HFFc6 (cell line): ENCODE measurements around the gene MAIP1. TPM values are rescaled to one million over a fixed set of nuclear protein-coding genes. Genes with fewer than 3 reads are reported as not detected.

ENCODE experiments used
- DNase-seq: peaks from one replicate; pipeline ENCODE4 v3.0.0-alpha.2; 2018
- H3K27ac Mint-ChIP-seq: 2 replicates; pipeline ENCODE4 v1.8.0; 2020; ENCODE audit warnings: mild to moderate bottlenecking, mixed read lengths
- H3K27me3 Mint-ChIP-seq: 2 replicates; pipeline ENCODE4 v1.8.0; 2021; ENCODE audit warnings: mild to moderate bottlenecking, moderate library complexity, mixed read lengths; ENCODE audit not compliant: insufficient read depth
- H3K36me3 Mint-ChIP-seq: 2 replicates; pipeline ENCODE4 v1.8.0; 2021; ENCODE audit warnings: low read depth, mixed read lengths
- H3K4me1 Mint-ChIP-seq: 2 replicates; pipeline ENCODE4 v1.8.0; 2020; ENCODE audit warnings: low read depth, mixed read lengths
- H3K4me3 Mint-ChIP-seq: 2 replicates; pipeline ENCODE4 v1.8.0; 2020; ENCODE audit warnings: mild to moderate bottlenecking, moderate library complexity, mixed read lengths
- H3K9me3 Mint-ChIP-seq: 2 replicates; pipeline ENCODE4 v1.8.0; 2020; ENCODE audit warnings: mild to moderate bottlenecking, mixed read lengths
- total RNA-seq, 6 experiments: library from RNA; stranded (reverse); fragmentation: NEBNext Ultra II Directional; extraction: Animal tissue kit (Norgen Biotek cat#: 25700); gene quantifications; 2 replicates in 1 of 6; 3 replicates in 5 of 6; pipeline ENCODE4 v1.2.3, GENCODE V29; 2021
- TF ChIP-seq, protein P1 (sequence below): fragments of 200-600 bp; sonication (generic); IDR thresholded peaks from 2 replicates; pipeline ENCODE4 v1.5.0; 2021; ENCODE audit warnings: antibody characterized with exemption, mild to moderate bottlenecking

The MAIP1 gene
- total RNA-seq, 6 experiments from 2014 or later = 18.7 to 23.3 (median 20.4) TPM

DNA sequence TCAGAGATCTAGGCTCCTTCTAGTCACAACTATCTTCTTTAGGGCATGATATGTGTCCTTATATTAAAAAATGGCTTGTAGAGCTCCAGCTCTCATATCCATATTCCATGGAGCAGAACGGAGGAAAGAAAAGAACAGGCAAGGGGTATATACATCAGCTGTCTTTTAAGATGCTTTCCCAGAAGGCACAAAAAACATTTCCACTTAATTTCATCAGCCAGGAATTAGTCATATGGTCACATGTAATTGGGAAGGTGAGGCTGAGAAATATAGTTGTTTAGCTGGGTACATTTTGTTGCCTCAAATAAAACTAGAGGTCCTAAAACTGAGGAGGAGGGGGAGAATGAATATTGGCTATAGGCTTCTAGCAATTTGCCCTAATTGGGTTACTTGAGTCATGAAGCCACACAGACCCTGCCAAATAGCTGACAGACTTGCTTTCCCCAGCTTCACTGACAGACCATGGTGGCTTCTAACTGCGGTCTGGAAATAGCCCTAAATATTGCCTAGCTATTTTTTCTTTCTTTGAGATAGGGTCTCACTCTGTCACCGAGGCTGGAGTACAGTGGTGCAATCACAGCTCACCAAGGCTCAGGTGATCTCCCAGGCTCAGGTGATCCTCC lies 20.0 kb downstream of the MAIP1 start:
- TF ChIP-seq, protein P1, sequence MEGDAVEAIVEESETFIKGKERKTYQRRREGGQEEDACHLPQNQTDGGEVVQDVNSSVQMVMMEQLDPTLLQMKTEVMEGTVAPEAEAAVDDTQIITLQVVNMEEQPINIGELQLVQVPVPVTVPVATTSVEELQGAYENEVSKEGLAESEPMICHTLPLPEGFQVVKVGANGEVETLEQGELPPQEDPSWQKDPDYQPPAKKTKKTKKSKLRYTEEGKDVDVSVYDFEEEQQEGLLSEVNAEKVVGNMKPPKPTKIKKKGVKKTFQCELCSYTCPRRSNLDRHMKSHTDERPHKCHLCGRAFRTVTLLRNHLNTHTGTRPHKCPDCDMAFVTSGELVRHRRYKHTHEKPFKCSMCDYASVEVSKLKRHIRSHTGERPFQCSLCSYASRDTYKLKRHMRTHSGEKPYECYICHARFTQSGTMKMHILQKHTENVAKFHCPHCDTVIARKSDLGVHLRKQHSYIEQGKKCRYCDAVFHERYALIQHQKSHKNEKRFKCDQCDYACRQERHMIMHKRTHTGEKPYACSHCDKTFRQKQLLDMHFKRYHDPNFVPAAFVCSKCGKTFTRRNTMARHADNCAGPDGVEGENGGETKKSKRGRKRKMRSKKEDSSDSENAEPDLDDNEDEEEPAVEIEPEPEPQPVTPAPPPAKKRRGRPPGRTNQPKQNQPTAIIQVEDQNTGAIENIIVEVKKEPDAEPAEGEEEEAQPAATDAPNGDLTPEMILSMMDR = no peak
- no peaks in the 10 kb centered on the region for H3K36me3 Mint-ChIP-seq
- no peak overlapping the region for H3K27ac Mint-ChIP-seq
- no peak for DNase-seq
- H3K4me1 Mint-ChIP-seq = peaks cover 31% of the 10 kb centered on the region
- no peaks in the 10 kb centered on the region; the same call in 1 of the 2 replicates for H3K27me3 Mint-ChIP-seq
- no peak overlapping the region for H3K4me3 Mint-ChIP-seq
- H3K9me3 Mint-ChIP-seq = no peaks in the 10 kb centered on the region

DNA sequence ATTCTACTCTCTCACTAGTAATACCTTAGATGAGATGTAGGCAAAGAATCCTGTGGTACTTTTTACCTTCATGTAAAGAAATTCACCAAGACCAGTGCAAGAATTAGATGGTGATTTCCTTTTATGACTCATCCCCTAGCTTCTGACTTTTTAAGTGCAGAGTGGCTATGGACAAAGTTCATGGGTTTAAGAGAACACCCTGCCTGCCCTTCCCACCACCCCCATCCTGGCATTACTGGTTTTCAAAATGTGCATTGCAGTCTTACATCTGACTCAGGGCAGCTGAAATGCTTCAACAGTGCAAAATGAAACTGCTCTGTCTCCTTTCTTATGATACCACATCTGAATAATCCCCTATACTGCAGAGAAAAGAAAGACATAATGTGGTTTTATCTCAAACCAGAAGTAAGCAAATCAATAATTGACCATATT lies 22.6 kb downstream of the MAIP1 start:
- DNase-seq = peak; percentile 62

DNA sequence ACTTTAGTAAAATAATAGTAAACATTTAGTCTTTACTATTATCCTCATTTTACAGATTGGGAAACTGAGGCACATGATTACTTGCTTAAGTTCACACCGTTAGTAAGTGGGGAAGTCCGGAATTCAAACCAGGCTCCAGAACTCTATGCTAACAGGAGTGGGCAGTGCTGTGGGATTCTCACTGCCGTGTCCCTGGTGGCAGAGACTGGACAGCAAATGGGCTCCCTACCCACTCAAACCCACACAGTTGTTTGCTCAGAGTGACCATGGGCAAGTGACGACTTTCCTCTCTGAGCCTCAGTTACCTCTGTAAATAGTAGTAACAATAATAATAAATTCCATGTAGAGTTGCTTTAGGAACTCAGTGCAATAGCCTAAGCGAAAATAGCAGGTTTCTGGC lies 24.0 kb downstream of the MAIP1 start:
- DNase-seq = no peak
- TF ChIP-seq, protein P1 = no peak

More for the DNA sequence above, 22.6 kb downstream of the MAIP1 start:
- Mint-ChIP-seq H3K27me3 (no peaks in the 10 kb centered on the region; the same call in 1 of the 2 replicates), H3K9me3 (no peaks in the 10 kb centered on the region), H3K27ac (peak overlapping the region; percentile 53), H3K4me1 (peaks cover 31% of the 10 kb centered on the region), H3K36me3 (no peaks in the 10 kb centered on the region), H3K4me3 (peak overlapping the region; percentile 68)
- TF ChIP-seq, protein P1 = no peak

DNA sequence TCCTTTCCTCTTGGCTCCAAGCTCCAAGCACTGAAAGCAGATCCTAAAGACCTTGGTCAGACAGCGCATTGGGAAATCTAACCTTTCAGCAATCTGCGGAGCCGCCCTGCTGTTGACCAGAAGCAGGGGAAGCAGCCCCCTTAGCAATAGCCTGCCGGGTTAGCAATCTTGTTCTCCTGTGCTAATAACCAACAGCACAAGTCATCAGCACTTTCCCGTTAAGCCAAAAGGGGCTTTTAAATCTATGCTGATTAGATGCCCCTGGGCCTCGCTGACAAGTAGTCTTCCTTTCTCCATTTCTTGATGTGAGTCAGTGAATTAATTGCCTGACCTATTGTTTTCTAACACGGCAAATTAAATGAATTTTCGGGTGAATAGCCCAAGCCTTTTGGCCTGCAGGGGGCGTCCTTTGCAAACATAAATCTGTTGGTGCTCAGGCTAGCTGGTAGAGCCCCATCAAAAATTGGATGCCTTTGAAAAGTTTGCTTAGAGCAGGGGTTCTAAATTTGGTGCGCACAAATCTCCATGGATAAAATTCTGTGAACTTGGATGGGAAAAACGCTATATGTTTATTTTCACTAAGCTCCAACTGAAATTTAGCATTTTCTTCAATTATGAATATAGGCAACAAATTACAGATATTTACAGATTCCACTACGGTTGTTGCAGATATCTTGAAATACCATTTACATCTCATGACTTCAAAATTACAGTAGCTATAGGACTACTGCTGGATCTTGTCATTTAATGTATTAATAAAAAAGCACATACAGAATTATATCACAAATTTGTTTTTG lies 24.6 kb downstream of the MAIP1 start:
- H3K4me3 Mint-ChIP-seq = peak overlapping the region; percentile 75

More for the DNA sequence above, 24.0 kb downstream of the MAIP1 start:
- H3K27me3 Mint-ChIP-seq = no peaks in the 10 kb centered on the region; the same call in 1 of the 2 replicates
- no peaks in the 10 kb centered on the region for H3K36me3 Mint-ChIP-seq
- peaks cover 31% of the 10 kb centered on the region for H3K4me1 Mint-ChIP-seq
- H3K9me3 Mint-ChIP-seq = no peaks in the 10 kb centered on the region
- H3K4me3 Mint-ChIP-seq = peak overlapping the region; percentile 75; the same call in 1 of the 2 replicates
- peak overlapping the region; percentile 10; the same call in 1 of the 2 replicates for H3K27ac Mint-ChIP-seq

DNA sequence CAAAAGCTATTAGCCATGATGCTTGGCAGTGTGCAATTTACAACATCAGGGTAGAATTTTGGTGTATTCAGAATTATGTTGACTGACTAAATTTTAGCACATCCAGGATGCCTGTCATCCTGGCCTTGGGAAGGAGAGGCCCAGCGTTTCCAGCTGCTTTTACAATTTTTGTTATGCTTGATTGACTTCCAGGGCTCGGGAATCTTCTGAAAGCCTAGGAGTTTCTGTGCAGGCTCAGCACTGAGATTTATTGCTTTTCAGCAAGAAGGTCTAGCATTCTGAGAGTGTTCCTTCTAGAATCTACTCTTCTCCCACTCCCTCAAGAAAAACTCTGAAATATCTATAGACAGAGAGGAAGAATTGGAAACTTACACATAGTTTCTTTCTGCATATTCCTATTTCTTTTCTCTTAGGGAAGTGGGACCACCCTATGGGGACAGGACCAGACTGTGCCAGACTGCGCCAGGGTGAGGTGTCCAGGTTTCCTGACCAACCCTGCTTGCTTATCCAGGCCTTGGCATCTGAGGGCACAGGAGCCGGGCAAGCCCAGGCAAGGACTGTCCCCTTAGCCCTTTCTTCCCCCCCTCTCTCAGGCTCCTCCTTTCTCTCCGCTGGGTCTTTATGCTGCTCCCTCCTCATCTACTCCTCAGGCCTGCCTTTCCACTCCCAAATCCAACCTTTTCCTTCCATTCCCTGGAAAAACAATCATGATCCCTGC lies 26.9 kb downstream of the MAIP1 start:
- Mint-ChIP-seq H3K36me3 (no peaks in the 10 kb centered on the region), H3K9me3 (no peaks in the 10 kb centered on the region), H3K4me3 (no peak overlapping the region), H3K27ac (no peak overlapping the region; the same call in 1 of the 2 replicates), H3K27me3 (no peaks in the 10 kb centered on the region; the same call in 1 of the 2 replicates), H3K4me1 (peaks cover 33% of the 10 kb centered on the region)
- TF ChIP-seq, protein P1 = no peak
- no peak for DNase-seq

More for the DNA sequence above, 24.6 kb downstream of the MAIP1 start:
- Mint-ChIP-seq H3K4me1 (peaks cover 31% of the 10 kb centered on the region), H3K36me3 (no peaks in the 10 kb centered on the region), H3K27ac (peak overlapping the region; percentile 10; the same call in 1 of the 2 replicates), H3K9me3 (no peaks in the 10 kb centered on the region), H3K27me3 (no peaks in the 10 kb centered on the region; the same call in 1 of the 2 replicates)
- TF ChIP-seq, protein P1 = peak; percentile 97
- DNase-seq = peak; percentile 68
